ENCODE data around the gene TRABD2B.

The TRABD2B gene

DNA sequence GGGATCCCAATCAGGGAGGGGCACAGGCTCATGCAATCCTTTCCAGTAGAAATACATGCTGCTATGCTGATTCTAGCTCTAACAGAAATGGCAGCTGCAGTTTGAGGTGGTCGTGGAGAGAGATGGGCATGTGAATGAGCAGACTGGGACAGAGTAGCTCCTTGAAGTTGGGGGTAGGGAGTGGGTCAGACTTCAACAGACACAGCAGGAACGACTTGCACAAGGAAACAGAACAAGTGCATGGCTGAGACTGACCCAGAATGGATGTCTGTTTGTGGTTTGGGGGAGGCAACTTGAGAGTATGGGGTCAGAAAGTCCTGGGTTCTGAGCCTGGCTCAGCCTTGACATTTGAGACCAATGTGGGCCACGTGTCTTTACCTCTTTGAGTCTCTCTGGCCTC lies 25.1 kb upstream of the TRABD2B start:
- no peak for DNase-seq (ENCODE audit: low spot score)
- in situ Hi-C loops (cut with MboI; ENCODE audit: low pct_unique_long_range_greater_than_20kb, low sequenced_read_pairs, unreplicated experiment): no loop called here
- TF ChIP-seq, protein P1, sequence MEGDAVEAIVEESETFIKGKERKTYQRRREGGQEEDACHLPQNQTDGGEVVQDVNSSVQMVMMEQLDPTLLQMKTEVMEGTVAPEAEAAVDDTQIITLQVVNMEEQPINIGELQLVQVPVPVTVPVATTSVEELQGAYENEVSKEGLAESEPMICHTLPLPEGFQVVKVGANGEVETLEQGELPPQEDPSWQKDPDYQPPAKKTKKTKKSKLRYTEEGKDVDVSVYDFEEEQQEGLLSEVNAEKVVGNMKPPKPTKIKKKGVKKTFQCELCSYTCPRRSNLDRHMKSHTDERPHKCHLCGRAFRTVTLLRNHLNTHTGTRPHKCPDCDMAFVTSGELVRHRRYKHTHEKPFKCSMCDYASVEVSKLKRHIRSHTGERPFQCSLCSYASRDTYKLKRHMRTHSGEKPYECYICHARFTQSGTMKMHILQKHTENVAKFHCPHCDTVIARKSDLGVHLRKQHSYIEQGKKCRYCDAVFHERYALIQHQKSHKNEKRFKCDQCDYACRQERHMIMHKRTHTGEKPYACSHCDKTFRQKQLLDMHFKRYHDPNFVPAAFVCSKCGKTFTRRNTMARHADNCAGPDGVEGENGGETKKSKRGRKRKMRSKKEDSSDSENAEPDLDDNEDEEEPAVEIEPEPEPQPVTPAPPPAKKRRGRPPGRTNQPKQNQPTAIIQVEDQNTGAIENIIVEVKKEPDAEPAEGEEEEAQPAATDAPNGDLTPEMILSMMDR (IDR thresholded peaks at IDR 0.05; ENCODE audit: extremely low read depth, insufficient read depth, missing control alignments): no peak

DNA sequence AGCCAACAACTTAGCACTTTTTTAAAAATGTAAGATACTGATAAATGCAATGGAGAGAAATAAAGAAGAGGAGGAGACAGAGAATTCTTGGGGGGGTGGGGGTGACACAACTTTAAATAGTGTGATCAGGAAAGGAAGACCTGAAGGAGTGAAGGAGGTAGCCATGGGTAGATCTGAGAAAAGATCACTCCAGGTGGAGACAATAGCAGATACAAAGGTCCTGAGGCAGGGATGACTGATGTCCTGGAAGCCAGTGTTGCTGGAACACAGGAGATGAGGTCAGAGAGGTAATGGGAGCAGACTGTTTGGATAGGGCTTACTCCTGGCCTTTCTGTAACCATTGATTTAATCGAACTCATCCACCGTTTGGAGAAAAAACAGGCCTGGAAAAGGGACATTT lies 24.6 kb upstream of the TRABD2B start:
- TF ChIP-seq, protein P1 (IDR thresholded peaks at IDR 0.05; ENCODE audit: extremely low read depth, insufficient read depth, missing control alignments): no peak

DNA sequence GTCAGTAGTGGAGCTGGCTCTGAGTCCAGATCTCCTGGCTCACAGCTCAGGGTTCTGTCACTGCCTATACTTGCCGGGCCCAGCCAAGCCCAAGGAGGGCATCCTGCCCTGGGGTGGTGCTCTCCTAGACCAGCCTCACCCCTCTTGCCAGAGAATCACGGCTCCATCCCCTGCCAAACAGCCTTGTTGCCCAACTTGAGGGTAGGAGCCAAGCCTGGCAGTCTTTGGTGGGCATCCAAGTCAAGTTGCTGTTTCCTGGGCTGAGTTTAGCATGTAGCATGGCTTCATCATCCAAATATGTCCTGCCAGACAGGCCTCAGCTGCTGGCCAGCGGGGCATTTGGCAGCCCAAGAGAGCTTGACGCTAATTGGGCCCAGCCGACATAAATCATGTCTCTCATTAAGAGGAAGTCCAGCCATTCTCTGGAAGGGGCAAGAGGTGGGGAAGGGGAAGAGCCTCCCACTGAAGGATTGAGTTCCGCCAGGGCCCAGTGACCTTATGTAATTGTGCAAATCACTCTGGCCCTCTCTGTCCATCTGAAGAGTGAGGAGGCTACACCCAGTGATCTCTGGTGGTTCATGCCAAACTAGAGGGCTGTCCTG lies 22.6 kb upstream of the TRABD2B start:
- in situ Hi-C loops (cut with MboI; ENCODE audit: low pct_unique_long_range_greater_than_20kb, low sequenced_read_pairs, unreplicated experiment): no loop called here

More for the DNA sequence above, 24.6 kb upstream of the TRABD2B start:
- DNase-seq (ENCODE audit: low spot score): no peak
- in situ Hi-C loops (cut with MboI; ENCODE audit: low pct_unique_long_range_greater_than_20kb, low sequenced_read_pairs, unreplicated experiment): no loop called here

DNA sequence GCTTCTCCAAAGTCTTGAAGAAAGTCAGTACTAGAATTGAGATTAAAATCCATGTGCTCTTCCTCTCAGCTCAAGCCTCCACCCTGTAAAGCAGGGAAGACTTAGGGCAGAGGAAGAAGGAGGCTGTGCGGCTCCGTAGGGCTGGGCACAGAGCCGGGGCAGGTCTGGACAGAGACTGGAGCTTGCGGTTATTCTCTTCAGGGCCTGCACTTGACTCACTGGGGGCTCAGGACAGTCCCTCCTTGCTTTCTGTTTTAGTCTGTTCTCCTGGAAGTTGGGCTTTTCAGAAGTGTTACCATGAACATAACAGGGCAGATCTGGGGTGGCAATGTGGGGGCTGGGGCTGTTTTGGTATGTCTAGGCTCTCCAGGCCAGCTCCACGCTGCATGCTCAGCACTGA lies 21.6 kb upstream of the TRABD2B start:
- TF ChIP-seq, protein P1 (IDR thresholded peaks at IDR 0.05; ENCODE audit: extremely low read depth, insufficient read depth, missing control alignments): no peak
- in situ Hi-C loops (cut with MboI; ENCODE audit: low pct_unique_long_range_greater_than_20kb, low sequenced_read_pairs, unreplicated experiment): no loop called here
- no peak for DNase-seq (ENCODE audit: low spot score)

More for the DNA sequence above, 22.6 kb upstream of the TRABD2B start:
- no peak for DNase-seq (ENCODE audit: low spot score)
- TF ChIP-seq, protein P1 (IDR thresholded peaks at IDR 0.05; ENCODE audit: extremely low read depth, insufficient read depth, missing control alignments): no peak

DNA sequence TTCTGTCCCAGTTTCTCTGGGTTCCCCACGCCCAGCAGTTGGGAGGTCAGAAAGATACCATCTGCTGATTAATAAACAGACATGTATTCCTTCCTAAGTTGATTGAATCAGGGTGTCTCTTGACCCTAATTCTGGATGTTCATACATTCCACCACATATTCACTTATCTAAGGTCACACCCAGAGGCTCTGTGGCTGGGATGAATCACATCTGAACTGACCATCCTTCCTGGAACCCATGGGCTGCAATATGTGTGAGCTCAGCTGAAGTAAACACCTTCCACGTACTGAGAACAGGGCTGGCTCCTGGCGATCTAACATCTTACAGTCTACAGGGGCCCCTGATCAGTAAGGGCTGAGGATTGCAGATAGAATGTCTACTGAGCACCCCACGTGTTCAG lies 20.5 kb upstream of the TRABD2B start:
- in situ Hi-C loops (cut with MboI; ENCODE audit: low pct_unique_long_range_greater_than_20kb, low sequenced_read_pairs, unreplicated experiment): no loop called here
- TF ChIP-seq, protein P1 (IDR thresholded peaks at IDR 0.05; ENCODE audit: extremely low read depth, insufficient read depth, missing control alignments): no peak
- DNase-seq (ENCODE audit: low spot score): no peak

DNA sequence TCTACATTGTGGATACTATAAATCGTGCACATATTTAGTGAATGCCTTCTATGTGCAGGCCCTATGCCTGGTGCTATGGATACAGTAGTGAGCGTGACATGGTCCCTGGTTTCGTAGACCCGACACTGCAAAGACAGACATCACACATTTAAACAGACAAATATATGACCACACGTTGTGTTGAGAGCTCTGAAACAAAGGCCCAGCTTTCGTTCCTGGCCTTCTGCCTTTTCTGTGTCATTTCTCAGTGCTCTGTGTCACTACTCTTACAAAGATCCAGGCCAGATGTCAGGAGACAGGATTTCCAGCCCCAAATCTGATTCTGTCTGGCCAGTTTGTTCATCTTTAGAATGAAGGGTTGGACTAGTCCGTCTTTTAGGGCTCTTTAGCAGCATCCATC lies 19.3 kb upstream of the TRABD2B start:
- in situ Hi-C loops (cut with MboI; ENCODE audit: low pct_unique_long_range_greater_than_20kb, low sequenced_read_pairs, unreplicated experiment): no loop called here

More for the DNA sequence above, 19.3 kb upstream of the TRABD2B start:
- no peak for DNase-seq (ENCODE audit: low spot score)
- TF ChIP-seq, protein P1 (IDR thresholded peaks at IDR 0.05; ENCODE audit: extremely low read depth, insufficient read depth, missing control alignments): no peak
